ENCODE measurements around the gene CCDC141.
A peak's percentile ranks its signal among the peaks of the same experiment; 100 is the strongest.

CCDC141 gene

GRCh38 chr2:178909507-178909906, 140.4 kb downstream of the CCDC141 start:
- DNase-seq, result no peak

GRCh38 chr2:178908810-178909209, 141.1 kb downstream of the CCDC141 start:
- DNase-seq, result no peak

GRCh38 chr2:178905261-178905660, 144.7 kb downstream of the CCDC141 start:
- DNase-seq, result no peak

GRCh38 chr2:178899656-178900055, 150.3 kb downstream of the CCDC141 start:
- no peak for DNase-seq

- DNase-seq, result no peak
These were observed 154.1 kb downstream of the CCDC141 start for GRCh38 chr2:178895872-178896271.

- no peak for DNase-seq
These were observed 154.8 kb downstream of the CCDC141 start for GRCh38 chr2:178895171-178895570.

- no peak for DNase-seq
These were observed 156.9 kb downstream of the CCDC141 start for GRCh38 chr2:178892751-178893625.

GRCh38 chr2:178891959-178892485, 157.9 kb downstream of the CCDC141 start:
- no peak for DNase-seq

GRCh38 chr2:178891265-178891958, 158.5 kb downstream of the CCDC141 start:
- DNase-seq, result peak; percentile 71

- no peak for DNase-seq
These were observed 163.9 kb downstream of the CCDC141 start for GRCh38 chr2:178886006-178886405.

- DNase-seq, result no peak
These were observed 165.5 kb downstream of the CCDC141 start for GRCh38 chr2:178884440-178884839.

- no peak for DNase-seq
These were observed 167.1 kb downstream of the CCDC141 start for GRCh38 chr2:178882666-178883440.

GRCh38 chr2:178881075-178881474, 168.9 kb downstream of the CCDC141 start:
- no peak for DNase-seq

GRCh38 chr2:178880257-178880656, 169.7 kb downstream of the CCDC141 start:
- DNase-seq, result no peak

- no peak for DNase-seq
These were observed 172.1 kb downstream of the CCDC141 start for GRCh38 chr2:178877874-178878273.

GRCh38 chr2:178874529-178875240, 175.3 kb downstream of the CCDC141 start:
- DNase-seq, result no peak

- no peak for DNase-seq
These were observed 176.0 kb downstream of the CCDC141 start for GRCh38 chr2:178873912-178874311.

GRCh38 chr2:178871536-178871935, 178.4 kb downstream of the CCDC141 start:
- DNase-seq, result peak; percentile 67

GRCh38 chr2:178870703-178871102, 179.2 kb downstream of the CCDC141 start:
- peak; percentile 19 for DNase-seq

- DNase-seq, result no peak
These were observed 183.9 kb downstream of the CCDC141 start for GRCh38 chr2:178865999-178866398.

GRCh38 chr2:178865146-178865936, 184.6 kb downstream of the CCDC141 start:
- DNase-seq, result no peak

Data from activated CD4-positive, alpha-beta T cell treated with anti-CD3 and anti-CD28 coated beads, Interleukin-10, Interleukin-2, amounts not matched to agents 100 ng/mL and 50 ng/mL, durations not matched to agents 16 hours and 8 hours (primary cell).